GM12878 (cell line): ENCODE data around the gene SBK2. TPM values are rescaled to one million over a fixed set of nuclear protein-coding genes. Genes with fewer than 3 reads are reported as not detected.
"Not testable (repeated sequence)": the region's sequence is repeated elsewhere in the genome, so short reads cannot be mapped to it uniquely, and the experiment has no call there.

Experiments used
- ATAC-seq: fragments of 200-7000 bp; cut with Tn5 transposase; 3 replicates; pipeline ENCODE4 v1.9.1; 2020; ENCODE audit warnings: mild to moderate bottlenecking, moderate library complexity
- BruUV-seq: library from RNA; stranded (reverse); fragments of 400-500 nt; replicated peaks from 2 replicates; lab custom pipeline; 2021; lab: Mats Ljungman, UMichigan
- CTCF ChIA-PET: fragments of 300-600 bp; sonication (Branson Sonifier 250); formaldehyde crosslinking; extraction: SDS; loops from one replicate; lab custom pipeline; 2021; ENCODE audit warnings: inconsistent platforms; lab: Yijun Ruan, JAX
- POLR2A ChIA-PET: fragments of 350-600 bp; formaldehyde crosslinking; extraction: SDS; loops from one replicate; lab custom pipeline; 2021; ENCODE audit warnings: inconsistent platforms; lab: Charles Lee
- RAD21 ChIA-PET: fragments of 300-600 bp; sonication (Branson Sonifier 250); formaldehyde crosslinking; loops from one replicate; lab custom pipeline; 2023; ENCODE audit warnings: antibody characterized with exemption; ENCODE audit not compliant: unreplicated experiment; lab: Charles Lee
- SMC1A ChIA-PET: fragments of 300-600 bp; sonication (Branson Sonifier 250); formaldehyde crosslinking; loops from one replicate; lab custom pipeline; 2023; ENCODE audit not compliant: unreplicated experiment, uncharacterized antibody; lab: Charles Lee
- DNase-seq: peaks from one replicate; pipeline ENCODE4 v3.0.0-alpha.2; 2011; ENCODE audit warnings: low read depth, low spot score
- FAIRE-seq: peaks from 3 replicates; lab custom pipeline; 2011; peaks lifted over from hg19 to GRCh38; lab: Jason Lieb, UNC
- H2AFZ ChIP-seq: 2 replicates; pipeline ENCODE4 v1.6.0; 2011; ENCODE audit warnings: low read depth, low read length, control low read depth; ENCODE audit not compliant: control insufficient read depth
- H3K27ac ChIP-seq: 2 replicates; pipeline ENCODE4 v1.5.1; 2011; ENCODE audit warnings: control low read depth; ENCODE audit not compliant: control insufficient read depth, insufficient read depth
- H3K27me3 ChIP-seq, 2 experiments: replicated peaks in 1 of 2; 2 replicates each; pipeline versions ENCODE4 v1.6.0 to v1.6.1; 2011; ENCODE audit warnings: low read length in 1 of 2; ENCODE audit not compliant: control insufficient read depth in 2 of 2, insufficient read depth in 2 of 2
- H3K36me3 ChIP-seq, 2 experiments: 2 replicates each; pipeline ENCODE4 v1.5.1; 2011; ENCODE audit warnings: low read length in 1 of 2; ENCODE audit not compliant: control insufficient read depth in 2 of 2, insufficient read depth in 2 of 2
- H3K4me1 ChIP-seq: 2 replicates; pipeline ENCODE4 v1.6.1; 2011; ENCODE audit warnings: mild to moderate bottlenecking, low read length, moderate library complexity, mixed read lengths; ENCODE audit not compliant: control insufficient read depth, insufficient read depth
- H3K4me2 ChIP-seq: 2 replicates; pipeline ENCODE4 v1.6.0; 2011; ENCODE audit warnings: control low read depth; ENCODE audit not compliant: control insufficient read depth, insufficient read depth
- H3K4me3 ChIP-seq: fragments of 200-600 bp; sonication (generic); 2 replicates; pipeline ENCODE4 v1.5.1; 2016
- H3K79me2 ChIP-seq: 2 replicates; pipeline ENCODE4 v1.6.0; 2011; ENCODE audit warnings: low read length; ENCODE audit not compliant: control insufficient read depth, insufficient read depth
- H3K9ac ChIP-seq: 2 replicates; pipeline ENCODE4 v1.8.0; 2011; ENCODE audit warnings: low read length, control low read depth, mixed read lengths; ENCODE audit not compliant: control insufficient read depth, insufficient read depth
- H3K9me3 ChIP-seq: replicated peaks from 3 replicates; pipeline ENCODE4 v1.5.1; 2011; ENCODE audit warnings: mild to moderate bottlenecking, low read length; ENCODE audit not compliant: control insufficient read depth, insufficient read depth
- H4K20me1 ChIP-seq: 2 replicates; pipeline ENCODE4 v1.6.0; 2011; ENCODE audit not compliant: control insufficient read depth, insufficient read depth
- MAX ChIP-seq: IDR thresholded peaks from 2 replicates; pipeline ENCODE4 v1.6.1; 2012; ENCODE audit warnings: low read depth, low read length, improper control_type of control experiment
- MYC ChIP-seq: IDR thresholded peaks from 2 replicates; pipeline ENCODE4 v1.6.1; 2011; ENCODE audit warnings: mild to moderate bottlenecking, low read length, moderate library complexity, inconsistent platforms; ENCODE audit not compliant: insufficient read depth, insufficient replicate concordance, insufficient read length, severe bottlenecking
- NFXL1 ChIP-seq: fragments of 450-650 bp; IDR thresholded peaks from 2 replicates; pipeline ENCODE4 v1.6.1; 2017; ENCODE audit warnings: antibody characterized with exemption, mild to moderate bottlenecking, borderline replicate concordance
- RELA ChIP-seq: fragments of 450-650 bp; IDR thresholded peaks from 2 replicates; pipeline ENCODE4 v1.8.0; 2014; ENCODE audit warnings: borderline replicate concordance; ENCODE audit not compliant: partially characterized antibody
- SIX5 ChIP-seq: IDR thresholded peaks from 2 replicates; pipeline ENCODE4 v1.6.1; 2011; ENCODE audit warnings: mild to moderate bottlenecking, low read depth, low read length, moderate library complexity; ENCODE audit not compliant: severe bottlenecking
- SPI1 ChIP-seq: IDR thresholded peaks from 2 replicates; pipeline ENCODE4 v1.6.1; 2011; ENCODE audit warnings: low read depth, mild to moderate bottlenecking, low read length, moderate library complexity, borderline replicate concordance; ENCODE audit not compliant: insufficient read depth
- SRF ChIP-seq, 2 experiments: IDR thresholded peaks; 2 replicates each; pipeline ENCODE4 v1.6.1; 2011; ENCODE audit warnings: low read depth in 2 of 2, low read length in 2 of 2, mild to moderate bottlenecking in 1 of 2, moderate library complexity in 1 of 2
- WGBS: methylation state at CpG from one replicate; pipeline ENCODE4 v1.1.6; 2016; ENCODE audit warnings: low lambda C conversion rate; ENCODE audit not compliant: insufficient replicate concordance, insufficient coverage; ENCODE audit errors: missing lambda C conversion rate; 5-methylcytosine and 5-hydroxymethylcytosine counted together
- in situ Hi-C: fragments of 300-500 bp; cut with MboI; formaldehyde crosslinking; loops from 9 replicates; pipeline ENCODE4 v1.14.3; 2018; ENCODE audit warnings: mixed read lengths
- intact Hi-C: fragments of 100-400 bp; cut with micrococcal nuclease; formaldehyde crosslinking; loops from one replicate; pipeline ENCODE4 v1.14.2; 2022; ENCODE audit not compliant: unreplicated experiment
- polyA plus RNA-seq, 11 experiments: library from polyadenylated mRNA; depleted of rRNA in 4 of 11; unstranded in 6 of 11; stranded (reverse) in 5 of 11; fragments of >200 nt; fragmentation: Nextera tagmentation in 4 of 11; fragmentation: Illumina TruSeq in 1 of 11; extraction: Ambion mirVana in 4 of 11; extraction: Trizol in 1 of 11; gene quantifications; 1 replicate in 1 of 11; 2 replicates in 10 of 11; pipeline versions ENCODE4 v1.2.1 to v1.2.3, GENCODE V29; 2011 to 2016; ENCODE audit warnings: inconsistent platforms in 2 of 11, missing spikeins in 2 of 11, low read depth in 1 of 11
- total RNA-seq, 4 experiments: library from RNA; depleted of rRNA in 3 of 4; stranded (reverse); fragments of >200 nt in 3 of 4; fragmentation: Illumina TruSeq in 1 of 4; extraction: Trizol in 1 of 4; gene quantifications; 2 replicates each; pipeline versions ENCODE4 v1.2.1 to v1.2.3, GENCODE V29; 2013 to 2021

SBK2 gene
- total and polyA plus RNA-seq, 10 of the 15 experiments (the other 5 are each of a cell fraction or from before 2014, with no cell fraction given) = not detected

GRCh38 chr19:55582284-55582683 lies 45.4 kb upstream of the SBK2 start:
- H3K4me3 ChIP-seq, DNase-seq, H3K4me2 ChIP-seq, H2AFZ ChIP-seq, H3K9ac ChIP-seq, RAD21 ChIA-PET, POLR2A ChIA-PET, SMC1A ChIA-PET, intact Hi-C loops, H3K4me1 ChIP-seq, in situ Hi-C loops, H3K36me3 ChIP-seq, FAIRE-seq, BruUV-seq, H4K20me1 ChIP-seq, H3K27ac ChIP-seq, H3K9me3 ChIP-seq, ATAC-seq, H3K27me3 ChIP-seq: not testable (repeated sequence)
- 47% methylated on average over 4 of the region's 4 CpGs for WGBS
- peaks cover 11% of the 10 kb centered on the region for H3K79me2 ChIP-seq
- CTCF ChIA-PET = interaction anchor here (1.9 kb wide), 1 partner anchor 49 kb away, joined by 5 read pairs; no protein-coding TSS in a partner anchor

GRCh38 chr19:55581823-55582223 lies 44.9 kb upstream of the SBK2 start:
- no TSS peak for BruUV-seq
- TF ChIP-seq RELA = no peak
- TF ChIP-seq MYC = no peak
- no peak for TF ChIP-seq SIX5
- no peak for TF ChIP-seq SPI1
- no peak for TF ChIP-seq NFXL1
- no peak for TF ChIP-seq MAX
- no peak for TF ChIP-seq SRF (IDR thresholded peaks at IDR 0.05; ENCODE audit: low read depth in 2 of 2, low read length in 2 of 2)
- no peaks in the 10 kb centered on the region for H3K9me3 ChIP-seq
- RAD21 ChIA-PET = interaction anchor here (1.3 kb wide), 1 partner anchor 18 kb away, joined by 4 read pairs; the partner anchor contains the start of gene FIZ1
- SMC1A ChIA-PET = no interaction called here
- no peaks in the 10 kb centered on the region for H4K20me1 ChIP-seq
- H3K27me3 ChIP-seq = no peaks in the 10 kb centered on the region
- 62% methylated on average over 5 of the region's 6 CpGs for WGBS
- peaks cover 0 to 3% of the 10 kb centered on the region in 2 experiments; a peak in 1 of 4 replicates for H3K36me3 ChIP-seq
- no peak for ATAC-seq
- POLR2A ChIA-PET = interaction anchor here (0.5 to 1.5 kb wide), 4 partner anchors 17 to 52 kb away, joined by 3 to 5 read pairs (median 4); partner anchors contain the start of gene FIZ1
- in situ Hi-C loops = no loop called here
- no peak overlapping the region for H3K4me3 ChIP-seq
- peaks cover 4% of the 10 kb centered on the region for H3K4me1 ChIP-seq
- peak overlapping the region; percentile 56; the same call in 1 of the 2 replicates for H3K4me2 ChIP-seq
- CTCF ChIA-PET = interaction anchor here (1.1 to 2.3 kb wide), 3 partner anchors 24 to 73 kb away, joined by 3 to 5 read pairs (median 5); partner anchors contain the start of gene ZNF865
- no peak overlapping the region for H3K9ac ChIP-seq
- DNase-seq = no peak
- no peak overlapping the region for H2AFZ ChIP-seq
- intact Hi-C loops = no loop called here
- H3K79me2 ChIP-seq = peaks cover 11% of the 10 kb centered on the region
- H3K27ac ChIP-seq = no peak overlapping the region
- FAIRE-seq = peak; percentile 18
